ENCODE measurements around the gene LRRC47.

LRRC47 gene

DNA sequence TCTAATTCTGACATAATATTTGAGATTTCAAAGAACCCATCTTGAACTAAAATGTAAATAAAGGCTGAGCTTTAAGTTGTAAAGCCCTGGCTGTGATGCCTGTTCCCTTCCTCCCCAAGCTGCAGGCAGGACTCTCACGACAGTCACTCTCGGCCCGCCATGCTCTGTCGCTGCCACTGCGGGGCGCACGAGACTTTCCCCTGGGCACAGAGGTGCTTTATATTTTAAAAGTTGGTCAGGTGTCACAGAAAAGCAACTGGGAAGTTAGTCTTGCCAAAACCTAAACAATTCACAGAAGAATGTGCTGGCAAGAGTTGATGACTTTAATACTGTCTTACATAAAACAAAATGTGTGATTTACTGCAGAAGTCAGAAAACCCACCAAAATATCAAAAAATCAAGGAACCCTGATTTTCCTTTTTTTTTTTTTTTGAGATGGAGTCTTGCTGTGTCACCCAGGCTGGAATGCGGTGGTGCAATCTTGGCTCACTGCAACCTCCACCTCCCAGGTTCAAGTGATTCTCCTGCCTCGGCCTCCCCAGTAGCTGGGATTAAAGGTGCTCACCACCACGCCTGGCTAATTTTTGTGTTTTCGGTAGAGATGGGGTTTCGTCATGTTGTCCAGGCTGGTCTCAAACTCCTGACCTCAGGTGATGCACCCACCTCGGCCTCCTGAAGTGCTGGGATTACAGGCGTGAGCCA, 10.7 kb downstream of the LRRC47 start:
- peak; percentile 17 for DNase-seq

DNA sequence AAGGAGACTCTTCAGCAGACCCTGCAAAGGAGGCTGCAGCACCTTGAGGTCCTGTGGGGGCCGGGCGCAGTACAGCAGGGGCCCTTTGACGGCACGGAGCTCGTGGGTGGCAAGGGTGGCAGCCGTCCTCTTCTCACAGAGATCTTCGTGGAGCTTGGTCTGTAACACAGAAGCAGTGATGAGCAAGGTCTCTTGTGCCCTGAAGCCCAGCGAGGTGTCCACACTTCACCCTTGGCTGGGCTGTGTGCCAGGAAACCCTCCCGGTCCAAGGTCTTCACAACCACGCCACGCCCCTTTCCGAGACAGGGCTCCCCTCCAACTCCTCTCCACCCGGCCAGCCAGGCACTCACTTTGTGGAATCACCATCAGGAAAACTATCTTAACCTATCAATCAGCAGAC, 11.3 kb downstream of the LRRC47 start:
- no peak for DNase-seq

DNA sequence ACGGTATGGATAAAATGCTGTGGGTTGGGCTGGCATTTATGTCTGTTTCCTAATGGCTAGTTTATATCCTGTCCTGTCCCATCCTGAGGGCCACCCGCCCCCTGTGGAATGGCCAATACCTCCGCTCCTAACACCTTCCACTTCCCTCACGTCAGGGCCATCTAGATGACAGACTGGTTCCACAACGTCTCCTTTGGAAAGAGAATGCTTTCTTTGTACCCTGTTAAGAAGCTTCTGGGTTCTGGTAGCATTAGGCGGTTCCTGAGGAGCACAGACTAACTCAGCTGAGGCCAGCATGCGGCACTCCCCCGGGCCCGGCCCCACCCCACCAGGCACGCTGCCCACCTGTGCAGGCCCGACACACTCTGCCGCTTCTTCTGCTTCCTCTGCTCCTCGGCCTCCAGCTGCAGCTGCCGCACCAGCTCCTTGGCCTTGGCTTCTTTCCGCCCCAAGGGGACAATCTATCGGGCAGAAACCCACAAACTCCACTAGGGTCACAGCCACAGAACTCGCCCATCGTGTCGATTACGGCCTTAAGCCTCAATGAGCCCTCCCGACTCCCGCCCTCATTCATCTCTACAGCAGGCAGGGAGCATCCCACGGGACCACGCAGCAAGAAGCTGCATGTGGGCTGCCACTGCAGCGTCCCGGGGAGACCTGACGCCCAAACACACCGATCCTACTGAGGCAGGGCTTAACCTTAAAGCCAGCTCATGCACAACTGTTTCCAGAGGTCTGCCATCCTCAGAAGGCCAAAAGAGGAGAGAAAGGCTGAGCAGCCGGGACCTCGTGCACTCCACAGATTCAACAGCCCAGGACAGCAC, 12.4 kb downstream of the LRRC47 start:
- no peak for DNase-seq

DNA sequence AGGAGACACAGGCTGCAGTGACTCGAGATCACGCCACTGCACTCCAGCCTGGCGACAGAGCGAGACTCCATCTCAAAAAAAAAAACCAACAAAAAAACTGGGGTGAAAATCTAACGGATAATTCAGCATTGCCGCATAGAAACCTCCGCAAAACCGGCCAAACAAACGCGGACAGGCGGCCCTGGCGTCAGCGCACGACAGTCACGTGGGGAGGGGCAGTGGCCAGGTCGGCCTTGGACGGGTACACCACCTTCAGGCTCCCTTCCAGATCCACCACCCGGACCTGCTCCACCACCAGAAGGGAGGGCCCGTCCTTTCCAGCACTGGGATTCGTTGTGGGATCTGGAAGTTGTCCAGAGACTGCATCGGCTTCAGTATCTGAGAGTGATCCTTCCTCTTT, 15.4 kb downstream of the LRRC47 start:
- DNase-seq: no peak

DNA sequence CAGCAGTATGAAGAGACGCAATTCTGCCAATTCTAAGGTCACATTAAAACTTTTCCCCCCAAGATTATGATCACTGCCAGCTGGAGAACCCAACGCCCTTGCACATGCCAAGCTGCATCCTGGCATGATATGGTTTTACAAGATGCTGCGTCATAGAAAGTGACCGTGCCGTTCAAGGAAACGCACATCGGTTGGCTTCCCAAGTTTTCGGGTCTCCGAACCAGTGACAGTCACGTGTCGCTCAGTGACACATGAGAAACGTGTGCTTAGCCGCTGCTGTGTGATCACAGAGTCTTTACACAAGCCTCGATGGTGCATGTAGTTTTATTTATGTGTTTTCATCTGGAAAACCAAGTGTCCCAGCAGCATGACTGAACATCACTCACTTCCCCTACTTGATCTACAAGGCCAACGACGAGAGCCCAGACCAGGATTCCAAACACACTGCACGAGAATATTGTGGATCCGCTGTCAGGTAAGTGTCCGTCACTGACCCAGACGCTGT, 16.3 kb downstream of the LRRC47 start:
- no peak for DNase-seq

DNA sequence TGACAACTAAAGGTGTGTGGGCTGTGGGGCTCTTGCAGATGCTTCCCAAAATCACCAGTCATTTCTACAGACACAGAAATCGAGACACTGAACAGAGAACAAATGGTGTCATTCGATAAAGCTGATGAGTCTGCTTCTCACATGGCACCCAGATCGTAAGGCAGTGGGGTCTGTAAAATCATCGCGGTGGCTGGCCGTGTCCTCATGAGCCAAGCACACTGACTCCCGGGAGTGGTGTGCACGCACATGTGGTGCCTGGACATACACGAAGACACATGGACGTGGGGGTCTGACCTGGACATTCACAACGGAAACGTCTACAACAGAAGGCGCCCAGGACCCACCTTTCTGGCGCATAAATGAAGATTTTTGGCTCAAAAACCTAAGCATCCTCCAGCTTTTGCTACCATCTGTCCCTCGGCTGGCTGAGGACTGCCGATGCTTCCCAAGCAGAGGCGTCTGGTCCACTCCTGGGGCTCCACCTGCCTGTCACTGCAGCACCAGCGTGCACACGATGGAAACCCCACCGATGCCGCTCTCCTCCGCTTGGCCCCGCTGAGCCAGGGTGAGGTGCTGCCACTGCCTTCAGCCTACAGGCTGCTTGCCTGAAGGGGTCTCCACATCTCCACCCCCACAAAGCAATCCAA, 16.9 kb downstream of the LRRC47 start:
- no peak for DNase-seq

DNA sequence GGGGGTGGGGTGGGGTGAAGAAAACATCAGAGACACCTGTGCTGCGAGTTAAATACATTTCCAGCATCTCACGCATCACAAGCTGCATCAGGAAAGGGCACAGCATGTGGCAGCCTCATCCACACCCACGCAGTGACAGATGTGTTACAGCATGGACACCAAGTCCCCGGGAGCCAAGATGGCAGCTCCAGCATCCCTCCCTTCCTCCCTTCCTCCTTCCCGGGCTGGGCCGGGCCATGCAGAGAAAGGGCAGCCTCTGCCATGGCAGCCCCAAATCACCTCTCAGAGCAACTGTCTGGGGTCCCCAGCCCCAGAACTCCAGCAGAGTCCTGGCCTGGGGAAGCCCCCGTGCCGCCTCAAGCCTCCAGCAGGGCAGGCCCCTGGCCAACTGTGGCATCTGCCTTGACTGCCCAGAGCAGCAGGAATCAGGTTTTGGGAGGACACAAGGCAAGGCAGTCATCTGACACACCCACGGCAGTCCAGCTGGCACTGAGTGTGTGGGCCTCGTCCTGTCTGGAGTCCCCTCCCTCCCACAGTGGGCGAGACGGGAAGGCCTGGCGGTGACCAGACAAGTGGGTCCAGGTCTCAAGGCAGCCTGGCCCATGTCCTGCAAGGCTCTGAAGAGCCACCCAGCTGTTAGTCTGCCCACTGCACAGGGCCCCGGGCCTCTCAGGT, 17.6 kb downstream of the LRRC47 start:
- no peak for DNase-seq

DNA sequence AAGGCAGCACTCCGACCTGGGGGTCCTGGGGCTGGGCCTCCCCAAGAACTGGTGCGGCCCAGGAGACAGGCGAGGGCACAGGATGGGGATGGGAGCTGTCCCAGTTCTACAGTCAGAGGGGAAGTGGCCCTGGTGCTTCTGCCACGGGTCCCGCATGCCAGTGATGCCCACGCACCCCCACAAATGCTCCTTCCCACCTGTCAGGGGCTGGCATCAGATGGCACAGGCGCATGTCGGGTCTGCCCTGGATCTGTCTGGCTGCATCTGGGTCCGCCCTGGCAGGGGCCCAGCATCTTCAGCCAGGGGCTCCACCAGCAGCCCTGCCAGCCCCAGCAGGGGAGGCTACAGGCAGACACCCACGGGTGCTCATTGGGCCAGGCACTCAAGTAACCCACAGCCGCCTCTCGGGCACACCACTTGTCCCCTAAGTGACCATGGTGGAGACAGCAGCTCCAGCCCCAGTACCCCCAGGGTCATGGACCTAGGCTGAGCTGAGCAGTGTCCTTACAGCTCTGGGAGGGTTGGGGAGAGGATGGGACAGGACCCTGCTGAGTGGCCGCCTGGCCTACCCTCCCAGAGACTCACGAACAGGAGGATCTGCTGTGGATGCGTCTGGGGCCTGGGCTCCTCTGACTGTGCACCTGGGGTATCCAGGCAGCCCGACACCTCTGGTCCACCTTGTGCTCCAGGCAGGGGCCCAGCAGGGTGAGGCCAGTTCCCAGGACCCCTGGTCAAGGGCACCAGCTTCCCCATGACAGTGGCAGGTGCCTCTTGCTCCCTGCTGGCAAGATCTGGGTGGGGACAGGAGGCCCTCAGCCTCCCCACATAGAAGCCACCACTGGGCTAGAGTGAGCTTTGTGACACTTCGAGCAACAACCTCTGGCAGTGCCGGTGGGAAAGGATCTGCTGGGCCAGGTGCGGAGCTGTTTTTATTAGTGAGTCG, 18.4 kb downstream of the LRRC47 start:
- no peak for DNase-seq

DNA sequence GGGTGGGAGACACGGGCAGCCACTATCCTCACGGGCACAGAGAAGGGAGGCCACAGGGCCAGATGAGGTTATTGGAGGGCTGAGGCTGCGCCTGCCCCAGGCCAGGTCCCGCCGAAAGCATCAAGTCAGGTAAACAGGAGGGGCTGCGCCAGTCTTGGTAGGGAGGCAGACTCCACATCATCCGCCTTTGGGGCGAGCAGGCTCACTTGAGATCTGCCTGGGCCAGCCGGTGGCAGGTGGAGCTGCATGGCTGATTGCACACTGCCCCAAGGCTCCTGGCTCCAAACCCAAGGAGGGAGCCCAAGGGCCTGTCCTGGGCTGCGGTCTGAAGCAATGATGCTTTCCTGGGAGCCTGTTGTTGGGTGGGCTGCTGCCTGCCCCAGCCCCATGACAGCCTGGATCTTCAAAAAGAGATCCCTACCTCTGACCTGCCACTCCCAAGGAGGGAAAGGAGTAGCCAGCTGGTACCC, 19.2 kb downstream of the LRRC47 start:
- no peak for DNase-seq

DNA sequence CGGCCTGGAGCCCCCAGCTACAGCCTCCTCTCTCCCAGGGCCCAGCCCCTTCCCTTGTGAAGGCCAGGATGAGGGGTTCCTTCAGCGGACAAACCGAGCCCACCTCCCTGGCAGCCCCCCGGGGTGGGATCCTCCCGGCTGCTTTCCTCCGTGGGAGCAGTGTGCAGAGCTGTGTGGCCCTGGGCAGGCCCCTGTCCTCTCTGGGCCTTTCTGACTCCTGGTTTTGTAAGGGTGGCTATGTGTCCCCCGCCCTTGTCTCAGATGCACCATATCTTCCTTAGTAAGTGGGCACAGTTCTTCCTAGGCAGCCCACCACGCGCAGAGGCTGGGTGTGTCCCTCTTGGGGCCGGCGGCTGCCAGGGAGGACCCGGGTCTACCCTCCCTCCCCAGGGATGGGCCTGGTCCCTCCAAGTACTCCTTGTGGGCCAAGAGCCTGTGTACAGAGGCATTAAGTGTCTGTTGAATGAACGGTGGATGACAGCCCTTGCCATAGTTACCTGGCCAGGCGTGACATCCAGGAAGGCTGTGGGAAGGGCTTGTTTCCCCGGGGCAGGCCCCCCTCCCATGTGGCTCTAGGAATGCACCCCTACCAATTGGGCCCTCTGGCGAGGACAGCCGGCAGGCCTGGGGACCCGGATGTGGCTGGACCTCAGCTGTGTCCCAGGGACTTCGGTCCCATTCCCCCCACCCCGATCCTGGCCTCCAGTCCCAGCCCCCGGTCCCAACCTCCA, 19.9 kb downstream of the LRRC47 start:
- DNase-seq: peak; percentile 57

DNA sequence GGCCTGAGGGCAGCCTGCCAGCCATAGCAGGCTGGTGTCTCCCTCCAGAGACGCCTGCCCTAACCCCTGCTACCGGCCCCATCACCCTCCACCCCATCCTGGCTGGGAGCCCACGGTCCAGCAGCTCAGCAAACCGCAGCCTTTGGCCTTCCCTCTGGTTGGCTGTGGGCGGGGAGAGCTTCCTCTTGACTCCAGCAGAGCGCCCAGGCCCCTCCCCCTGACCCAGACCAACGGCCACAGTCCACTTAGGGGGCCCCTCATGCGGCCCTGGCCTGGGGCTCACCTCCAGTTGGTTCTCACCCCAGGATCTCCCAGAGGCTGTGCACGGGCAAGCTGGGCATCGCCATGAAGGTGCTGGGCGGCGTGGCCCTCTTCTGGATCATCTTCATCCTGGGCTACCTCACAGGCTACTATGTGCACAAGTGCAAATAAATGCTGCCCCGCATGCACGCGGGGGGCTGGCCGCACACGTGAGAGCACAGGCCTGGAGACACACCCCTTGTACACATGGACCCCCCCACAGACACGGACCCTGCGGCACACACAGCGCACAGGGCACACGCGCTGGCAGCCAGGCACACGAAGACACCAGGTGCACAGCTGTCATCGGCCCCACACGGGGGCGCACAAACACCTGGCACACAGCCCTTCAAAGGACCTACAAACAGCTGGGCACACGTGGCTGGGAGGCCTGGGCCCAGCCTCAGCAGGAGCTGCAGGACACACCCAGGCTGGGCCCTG, 20.6 kb downstream of the LRRC47 start:
- DNase-seq: peak; percentile 39

DNA sequence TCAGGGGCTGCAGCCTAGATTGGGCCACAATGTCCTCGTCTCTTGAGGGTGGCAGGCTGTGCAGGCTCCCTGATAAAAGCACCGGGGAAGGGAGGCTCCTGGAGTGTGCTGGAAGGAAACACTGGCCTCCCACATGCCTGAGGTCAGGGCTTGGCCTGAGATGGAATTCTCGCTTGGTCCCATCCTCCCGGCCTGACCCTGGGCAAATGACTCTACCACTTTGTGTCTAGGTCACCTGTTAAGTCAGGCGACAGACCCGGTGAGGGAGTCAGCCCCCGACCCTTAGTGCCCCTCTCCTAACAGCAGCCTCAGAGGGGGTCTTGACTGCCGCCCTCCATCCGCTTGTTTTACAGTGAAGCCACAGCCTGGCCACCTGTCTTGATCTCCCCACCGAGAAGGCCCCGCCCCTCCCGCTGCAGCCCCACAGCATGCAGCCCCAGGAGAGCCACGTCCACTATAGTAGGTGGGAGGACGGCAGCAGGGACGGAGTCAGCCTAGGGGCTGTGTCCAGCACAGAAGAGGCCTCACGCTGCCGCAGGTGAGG, 21.3 kb downstream of the LRRC47 start:
- no peak for DNase-seq

DNA sequence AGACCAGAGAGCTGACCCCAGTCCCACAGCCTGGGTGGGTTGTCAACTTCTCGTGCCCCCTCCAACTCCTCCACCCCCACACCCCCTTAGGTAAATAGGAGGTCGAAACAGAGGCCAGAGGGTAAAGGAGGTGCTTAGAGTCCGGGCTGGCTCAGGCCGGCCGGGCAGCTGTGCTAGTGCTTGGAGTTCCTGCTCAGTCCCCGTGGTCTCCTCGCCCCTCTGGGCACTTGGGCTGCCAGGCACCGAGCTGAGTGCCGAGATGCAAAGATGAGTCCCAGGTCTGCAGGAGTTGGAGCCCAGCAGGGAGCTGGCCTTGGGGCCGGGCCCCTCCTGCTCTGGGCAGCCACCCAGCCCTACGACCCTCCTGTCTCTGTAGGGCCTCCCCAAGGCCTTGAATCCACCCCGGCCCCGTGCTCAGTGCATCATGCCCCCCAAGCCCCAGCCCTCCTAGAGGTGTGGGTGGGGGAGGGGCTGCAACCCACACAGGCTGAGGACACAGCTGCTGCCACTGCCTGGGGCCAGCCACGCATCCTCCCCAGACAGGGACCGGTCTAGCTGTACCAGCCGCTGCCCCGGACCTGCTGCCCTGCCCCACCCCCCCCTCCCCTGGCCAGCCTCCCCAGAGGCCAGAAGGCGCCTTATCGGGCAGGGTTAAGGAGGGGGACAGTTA, 21.9 kb downstream of the LRRC47 start:
- no peak for DNase-seq

DNA sequence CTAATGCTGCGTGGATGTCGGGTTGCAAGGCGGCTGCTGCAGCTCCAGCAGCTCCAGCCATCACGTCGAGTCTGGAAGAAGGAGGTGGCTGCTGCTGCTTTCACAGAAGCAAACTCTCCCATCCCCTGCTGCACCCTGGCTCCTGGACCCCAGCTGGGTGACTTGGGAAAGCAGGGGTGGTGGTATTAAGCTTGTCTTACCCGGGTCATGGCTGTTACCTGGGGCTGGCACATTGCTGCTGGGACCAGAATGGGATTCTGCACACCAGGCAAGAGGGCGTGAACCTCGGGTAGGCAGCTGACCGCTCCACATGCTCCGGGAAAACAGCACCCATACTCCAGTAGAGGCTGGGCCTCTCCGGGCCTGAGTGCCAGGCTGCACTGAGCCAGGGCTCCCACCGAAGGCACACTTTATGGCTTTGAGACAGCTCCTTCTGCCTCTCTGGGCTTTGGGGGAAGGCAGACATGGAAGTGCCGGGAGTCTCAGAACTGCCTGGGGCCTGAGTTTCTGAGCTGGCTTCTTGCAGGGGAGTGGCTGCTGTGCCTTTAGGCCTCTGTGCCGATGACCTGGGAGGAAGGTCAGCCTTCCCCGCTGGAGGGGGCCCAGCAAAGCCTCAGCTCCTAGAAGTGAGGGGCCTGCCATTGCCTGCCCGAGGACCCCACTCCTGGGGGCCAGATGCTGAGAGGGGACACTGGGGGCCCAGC, 22.6 kb downstream of the LRRC47 start:
- DNase-seq: no peak

DNA sequence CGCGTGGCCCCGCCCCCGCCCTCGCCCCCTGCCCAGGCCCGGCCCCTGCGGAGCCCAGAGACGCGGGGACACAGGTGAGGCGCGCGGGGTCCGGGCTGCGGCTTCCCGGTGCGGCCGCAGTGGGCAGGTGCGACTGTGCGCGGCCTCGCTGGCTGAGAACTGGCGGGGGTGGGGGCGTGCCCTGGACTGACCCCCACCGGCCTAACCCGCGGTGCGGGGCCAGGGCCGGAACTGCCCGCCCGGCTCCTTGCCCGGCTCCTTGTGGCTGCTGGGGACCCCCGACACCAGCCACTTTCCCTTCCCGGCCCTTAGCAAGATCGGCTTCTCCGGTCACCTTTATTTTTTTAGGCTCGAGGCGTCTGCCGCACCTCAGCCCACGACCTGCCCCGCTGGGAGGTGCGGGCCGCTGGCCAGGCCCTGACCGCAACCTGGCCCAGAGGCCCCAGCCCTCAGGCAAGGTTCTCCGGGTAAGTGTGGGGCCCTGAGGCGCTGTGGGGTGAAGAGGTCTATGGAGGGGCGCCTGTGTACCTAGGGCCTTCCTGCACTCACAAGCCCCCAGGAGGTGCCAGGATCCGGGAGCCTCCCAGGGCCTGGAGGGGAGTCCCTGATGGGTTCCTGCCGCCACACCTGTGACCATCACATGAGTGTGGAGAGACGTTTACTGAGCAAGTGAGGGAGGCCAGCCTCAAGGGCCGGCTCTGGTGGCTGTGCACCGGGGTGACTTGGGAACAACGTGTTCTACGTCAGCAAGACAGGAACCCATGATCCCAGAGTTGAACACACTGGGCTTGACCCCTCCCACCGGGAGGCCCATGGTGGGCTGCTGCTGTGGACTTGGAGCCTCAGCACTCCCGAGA, 23.4 kb downstream of the LRRC47 start, which contains the start of gene SMIM1:
Gene SMIM1, plus strand, starts transcription at position 35 of the 857 bp plus-strand sequence. CDS start 2,625 bp downstream, outside the sequence.
- DNase-seq: no peak

DNA sequence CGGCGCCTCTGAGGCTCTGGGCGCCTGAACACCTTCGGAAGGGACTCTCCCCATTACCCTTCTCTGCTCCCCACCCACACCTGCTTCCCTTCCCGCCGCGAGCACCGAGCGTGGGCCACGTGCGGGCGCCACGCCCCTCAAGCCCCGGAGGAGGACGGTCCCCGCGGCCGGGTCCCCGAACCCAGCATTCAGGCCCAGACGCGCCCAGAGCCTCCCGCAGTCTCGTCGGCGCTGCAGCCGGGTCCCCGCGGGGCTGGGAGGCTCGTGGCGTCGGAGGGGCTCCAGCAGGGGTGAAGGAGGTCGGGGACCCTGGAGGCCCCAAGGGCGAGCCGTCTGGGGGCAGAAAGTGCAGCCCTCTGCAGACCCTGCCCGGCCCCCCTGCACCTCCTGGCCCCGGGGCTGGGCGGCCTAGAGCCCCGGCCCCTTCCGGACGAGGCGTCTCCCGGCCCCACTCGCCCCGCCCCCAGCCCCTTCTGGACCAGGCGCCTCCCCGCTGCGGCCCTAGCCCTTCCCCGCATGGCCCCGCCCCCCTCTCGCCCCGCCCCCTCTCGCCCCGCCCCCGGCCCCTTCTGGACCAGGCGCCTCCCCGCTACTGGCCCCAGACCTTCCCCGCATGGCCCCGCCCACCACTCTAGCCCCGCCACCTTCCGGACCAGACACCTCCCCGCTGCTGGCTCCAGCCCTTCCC, 24.1 kb downstream of the LRRC47 start:
- peak; percentile 40 for DNase-seq

All from NCI-H510A treated with DMSO at 0.1 percent for 48 hours (cell line).